ENCODE results near the gene SI.

- TF ChIP-seq EZH2 (IDR thresholded peaks at IDR 0.05) (no peak), POLR2AphosphoS5 (IDR thresholded peaks at IDR 0.05; ENCODE audit: borderline replicate concordance, low read depth, low read length) (no peak)
Measured at GRCh38 chr3:165111401-165111800, 33.1 kb upstream of the SI start.
